Esophagus muscularis mucosa (tissue), 3 donors: Measurements from ENCODE around the gene ACSM2A.

Experiments used
- POLR2AphosphoS5 ChIP-seq, 2 donors: sonication (generic); formaldehyde crosslinking; IDR thresholded peaks; one replicate each; pipeline ENCODE4 v1.6.1; 2017; ENCODE audit warnings: antibody characterized with exemption in 2 of 2
- TF ChIP-seq, protein P1 (sequence below), 3 experiments: fragments of 200-600 bp in 2 of 3; fragments of 450-650 bp in 1 of 3; sonication (generic) in 2 of 3; IDR thresholded peaks; one replicate each; pipeline ENCODE4 v1.5.1; 2017 to 2019; ENCODE audit warnings: antibody characterized with exemption in 3 of 3, mild to moderate bottlenecking in 2 of 3, moderate library complexity in 1 of 3

GRCh38 chr16:20409398-20410120 lies 41.8 kb upstream of the ACSM2A start, which contains the start of gene ACSM5:
- no peak for TF ChIP-seq POLR2AphosphoS5 (IDR thresholded peaks at IDR 0.05)
- TF ChIP-seq, protein P1, sequence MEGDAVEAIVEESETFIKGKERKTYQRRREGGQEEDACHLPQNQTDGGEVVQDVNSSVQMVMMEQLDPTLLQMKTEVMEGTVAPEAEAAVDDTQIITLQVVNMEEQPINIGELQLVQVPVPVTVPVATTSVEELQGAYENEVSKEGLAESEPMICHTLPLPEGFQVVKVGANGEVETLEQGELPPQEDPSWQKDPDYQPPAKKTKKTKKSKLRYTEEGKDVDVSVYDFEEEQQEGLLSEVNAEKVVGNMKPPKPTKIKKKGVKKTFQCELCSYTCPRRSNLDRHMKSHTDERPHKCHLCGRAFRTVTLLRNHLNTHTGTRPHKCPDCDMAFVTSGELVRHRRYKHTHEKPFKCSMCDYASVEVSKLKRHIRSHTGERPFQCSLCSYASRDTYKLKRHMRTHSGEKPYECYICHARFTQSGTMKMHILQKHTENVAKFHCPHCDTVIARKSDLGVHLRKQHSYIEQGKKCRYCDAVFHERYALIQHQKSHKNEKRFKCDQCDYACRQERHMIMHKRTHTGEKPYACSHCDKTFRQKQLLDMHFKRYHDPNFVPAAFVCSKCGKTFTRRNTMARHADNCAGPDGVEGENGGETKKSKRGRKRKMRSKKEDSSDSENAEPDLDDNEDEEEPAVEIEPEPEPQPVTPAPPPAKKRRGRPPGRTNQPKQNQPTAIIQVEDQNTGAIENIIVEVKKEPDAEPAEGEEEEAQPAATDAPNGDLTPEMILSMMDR (IDR thresholded peaks at IDR 0.05) = no peak
